Astrocyte of the spinal cord (primary cell): ENCODE results near the gene ZSCAN4.

Experiments
- DNase-seq: peaks from one replicate; pipeline ENCODE4 v3.0.0; 2011; ENCODE audit warnings: low read depth, low spot score
- H3K4me3 ChIP-seq: 2 replicates; pipeline ENCODE4 v1.5.1; 2011; ENCODE audit warnings: low read depth, mild to moderate bottlenecking, low read length, moderate library complexity
- in situ Hi-C: cut with HindIII; loops from 2 replicates; pipeline ENCODE4 v1.10.0; 2017; ENCODE audit warnings: low sequenced_read_pairs
- TF ChIP-seq, protein P1 (sequence below): IDR thresholded peaks from 2 replicates; pipeline ENCODE4 v1.5.1; 2012; ENCODE audit warnings: low read depth, mild to moderate bottlenecking, low read length, inconsistent platforms

ZSCAN4 gene

DNA sequence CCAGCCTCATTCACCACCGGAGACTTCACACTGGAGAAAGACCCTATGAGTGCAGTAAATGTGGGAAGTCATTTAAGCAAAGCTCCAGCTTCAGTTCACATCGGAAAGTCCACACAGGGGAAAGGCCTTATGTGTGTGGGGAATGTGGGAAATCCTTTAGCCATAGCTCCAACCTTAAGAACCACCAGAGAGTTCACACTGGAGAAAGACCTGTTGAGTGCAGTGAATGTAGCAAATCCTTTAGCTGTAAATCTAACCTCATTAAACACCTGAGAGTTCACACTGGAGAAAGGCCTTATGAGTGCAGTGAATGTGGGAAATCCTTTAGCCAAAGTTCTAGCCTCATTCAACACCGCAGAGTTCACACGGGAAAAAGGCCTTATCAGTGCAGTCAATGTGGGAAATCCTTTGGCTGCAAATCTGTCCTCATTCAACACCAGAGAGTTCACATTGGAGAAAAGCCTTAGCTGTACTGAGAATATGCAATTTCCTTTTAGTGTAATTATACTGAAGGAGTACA is 27.0 kb upstream of the ZSCAN4 start:
- in situ Hi-C loops = no loop called here
- TF ChIP-seq, protein P1, sequence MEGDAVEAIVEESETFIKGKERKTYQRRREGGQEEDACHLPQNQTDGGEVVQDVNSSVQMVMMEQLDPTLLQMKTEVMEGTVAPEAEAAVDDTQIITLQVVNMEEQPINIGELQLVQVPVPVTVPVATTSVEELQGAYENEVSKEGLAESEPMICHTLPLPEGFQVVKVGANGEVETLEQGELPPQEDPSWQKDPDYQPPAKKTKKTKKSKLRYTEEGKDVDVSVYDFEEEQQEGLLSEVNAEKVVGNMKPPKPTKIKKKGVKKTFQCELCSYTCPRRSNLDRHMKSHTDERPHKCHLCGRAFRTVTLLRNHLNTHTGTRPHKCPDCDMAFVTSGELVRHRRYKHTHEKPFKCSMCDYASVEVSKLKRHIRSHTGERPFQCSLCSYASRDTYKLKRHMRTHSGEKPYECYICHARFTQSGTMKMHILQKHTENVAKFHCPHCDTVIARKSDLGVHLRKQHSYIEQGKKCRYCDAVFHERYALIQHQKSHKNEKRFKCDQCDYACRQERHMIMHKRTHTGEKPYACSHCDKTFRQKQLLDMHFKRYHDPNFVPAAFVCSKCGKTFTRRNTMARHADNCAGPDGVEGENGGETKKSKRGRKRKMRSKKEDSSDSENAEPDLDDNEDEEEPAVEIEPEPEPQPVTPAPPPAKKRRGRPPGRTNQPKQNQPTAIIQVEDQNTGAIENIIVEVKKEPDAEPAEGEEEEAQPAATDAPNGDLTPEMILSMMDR = no peak
- H3K4me3 ChIP-seq = no peak overlapping the region
- DNase-seq = no peak

DNA sequence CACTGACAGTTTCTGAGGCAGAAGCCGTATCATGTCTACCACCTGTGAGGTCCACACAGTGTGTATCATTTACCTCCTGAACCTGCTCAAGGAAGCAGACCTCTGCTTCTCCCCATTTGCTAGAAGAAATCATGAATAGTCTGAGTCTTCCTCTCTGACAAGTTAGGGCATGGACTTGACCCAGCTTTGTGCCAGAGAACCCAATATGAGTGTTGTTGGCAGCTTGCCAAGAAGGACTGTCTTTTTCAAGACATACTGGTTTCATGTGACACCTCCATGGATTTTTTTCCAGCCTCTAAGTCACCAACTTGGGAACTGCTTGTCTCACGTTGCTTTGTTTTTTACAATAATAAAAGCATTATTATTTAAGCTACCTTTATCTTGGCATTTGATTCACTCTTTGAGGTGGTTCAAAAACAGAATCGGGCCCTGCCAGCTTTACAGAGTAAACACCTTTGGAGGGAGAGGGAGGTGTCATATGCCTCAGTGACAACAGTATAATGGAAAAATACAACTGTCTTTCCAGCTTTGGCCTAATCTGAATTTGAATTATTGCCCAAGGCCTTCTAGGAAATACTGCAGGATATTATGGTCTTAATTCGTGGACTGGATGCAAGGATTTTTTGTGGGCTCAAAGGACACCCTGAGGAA is 26.2 kb upstream of the ZSCAN4 start:
- in situ Hi-C loops = no loop called here
- no peak for DNase-seq
- no peak overlapping the region for H3K4me3 ChIP-seq
- TF ChIP-seq, protein P1 = no peak

DNA sequence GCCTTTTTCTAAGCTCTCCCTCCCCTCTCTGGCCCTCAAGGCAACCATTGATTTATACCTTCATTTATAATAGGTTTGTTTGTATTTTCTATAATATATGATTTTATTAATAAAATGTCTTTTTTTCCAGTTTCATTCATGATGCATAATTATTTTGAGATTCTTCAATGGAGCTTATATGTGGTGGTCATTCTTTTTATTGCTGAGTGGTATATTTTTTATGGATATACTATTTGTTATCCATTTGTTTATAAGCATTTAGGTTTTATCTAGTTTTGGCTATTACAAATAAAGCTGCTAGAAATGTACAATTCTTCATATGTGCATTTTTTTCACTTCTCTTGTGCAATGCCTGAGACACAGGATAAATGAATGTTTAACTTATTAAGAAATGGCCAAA is 25.0 kb upstream of the ZSCAN4 start:
- in situ Hi-C loops = no loop called here
- TF ChIP-seq, protein P1 = no peak
- DNase-seq = no peak
- H3K4me3 ChIP-seq = no peak overlapping the region

DNA sequence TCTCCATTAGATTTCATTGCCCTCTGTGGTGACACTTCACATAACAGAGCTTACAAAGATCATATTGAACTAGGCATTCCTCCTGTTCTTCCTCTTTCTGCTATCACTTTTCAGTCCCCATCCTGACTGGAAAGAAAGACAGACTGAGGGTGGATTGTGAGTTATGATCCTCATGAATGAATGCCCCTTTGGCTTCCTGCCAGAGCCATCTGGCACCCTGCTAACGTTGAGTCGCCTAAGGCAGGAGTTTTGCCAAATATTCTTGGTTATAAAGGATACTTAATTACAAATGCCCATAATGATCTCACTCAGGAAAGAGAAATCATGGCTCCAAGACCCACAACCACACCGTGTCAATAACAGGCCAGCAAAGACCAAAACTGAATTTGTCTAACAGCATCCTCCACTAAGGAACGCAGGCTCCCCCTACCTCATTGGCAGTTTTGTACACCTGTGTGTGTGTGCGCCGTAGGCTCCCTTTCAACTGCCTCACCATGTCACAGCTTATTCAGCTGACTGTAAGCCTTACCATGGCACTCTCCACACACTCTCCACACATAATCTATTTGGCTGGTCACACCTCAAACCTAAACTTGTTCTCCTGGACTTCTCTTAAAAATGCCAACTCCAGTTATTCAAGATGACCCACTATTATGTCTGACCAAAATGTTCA is 20.3 kb upstream of the ZSCAN4 start:
- no peak for DNase-seq
- in situ Hi-C loops = no loop called here
- TF ChIP-seq, protein P1 = no peak
- no peak overlapping the region for H3K4me3 ChIP-seq

DNA sequence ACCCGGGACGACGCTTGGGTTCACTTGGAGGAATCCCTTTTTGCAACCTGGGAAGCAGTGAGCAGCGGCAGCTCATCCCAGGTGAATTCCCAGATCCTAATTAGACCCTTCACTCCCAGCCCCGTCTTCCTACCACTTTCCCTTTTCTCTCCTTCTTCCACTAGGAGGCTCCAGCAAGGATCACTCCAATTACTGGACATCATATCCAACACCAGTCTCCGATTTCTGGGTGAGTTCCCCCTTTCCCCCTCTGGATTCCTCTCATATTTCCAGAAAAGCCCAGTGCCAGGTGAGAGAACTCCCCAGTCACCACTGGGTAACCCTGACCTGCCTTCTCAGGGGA is 17.1 kb upstream of the ZSCAN4 start:
- TF ChIP-seq, protein P1 = no peak
- in situ Hi-C loops = no loop called here
- no peak overlapping the region for H3K4me3 ChIP-seq

DNA sequence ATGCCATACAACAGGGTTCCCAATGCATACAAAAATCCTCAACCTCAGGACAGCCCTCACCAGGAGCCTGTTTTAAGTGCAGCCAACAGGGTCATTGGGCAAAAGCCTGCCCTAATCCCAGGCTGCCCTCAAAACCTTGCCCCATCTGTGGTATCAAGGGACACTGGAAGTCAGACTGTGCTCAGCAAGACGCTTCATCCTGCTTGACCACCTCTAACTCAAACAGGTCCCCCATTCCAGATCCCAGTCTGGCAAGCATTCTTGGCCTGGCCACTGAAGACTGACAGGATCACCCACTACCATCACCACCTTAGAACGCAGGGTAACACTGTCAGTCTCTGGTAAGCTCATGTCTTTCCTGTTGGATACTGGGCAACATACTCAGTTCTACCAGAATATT is 15.0 kb upstream of the ZSCAN4 start:
- H3K4me3 ChIP-seq = no peak overlapping the region
- TF ChIP-seq, protein P1 = no peak
- in situ Hi-C loops = no loop called here
- no peak for DNase-seq

More for the DNA sequence above, 17.1 kb upstream of the ZSCAN4 start:
- no peak for DNase-seq
